GM19193 (cell line): Measurements from ENCODE around the gene OR2F1.

Source experiments
- POLR2A ChIP-seq: IDR thresholded peaks from 4 replicates; pipeline ENCODE4 v1.6.1; 2011; ENCODE audit not compliant: insufficient read depth, insufficient read length; ENCODE audit errors: extremely low read depth

OR2F1 gene, protein sequence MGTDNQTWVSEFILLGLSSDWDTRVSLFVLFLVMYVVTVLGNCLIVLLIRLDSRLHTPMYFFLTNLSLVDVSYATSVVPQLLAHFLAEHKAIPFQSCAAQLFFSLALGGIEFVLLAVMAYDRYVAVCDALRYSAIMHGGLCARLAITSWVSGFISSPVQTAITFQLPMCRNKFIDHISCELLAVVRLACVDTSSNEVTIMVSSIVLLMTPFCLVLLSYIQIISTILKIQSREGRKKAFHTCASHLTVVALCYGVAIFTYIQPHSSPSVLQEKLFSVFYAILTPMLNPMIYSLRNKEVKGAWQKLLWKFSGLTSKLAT

DNA sequence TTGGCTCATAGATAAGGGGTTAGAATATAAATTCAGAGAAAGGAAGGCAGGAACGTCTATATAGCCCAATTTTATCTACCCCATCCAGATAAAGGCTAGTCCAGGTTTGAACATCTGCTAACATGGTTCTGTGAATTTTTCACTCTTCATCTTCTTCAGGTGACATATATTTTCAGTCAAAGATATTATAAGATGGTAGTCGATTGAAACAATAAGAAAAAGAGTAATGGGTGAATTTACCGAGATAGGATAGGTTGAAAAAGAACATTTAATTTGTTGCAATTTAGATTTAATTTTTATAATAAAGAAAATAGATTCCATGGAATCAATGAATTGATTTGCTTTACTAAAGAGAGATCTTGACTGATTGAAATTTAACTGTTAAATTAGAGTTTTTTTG lies at the start of gene OR2F1:
TSS of gene OR2F1 (plus strand) at position 301 of the 400 bp plus-strand sequence. CDS start 5,127 bp downstream, outside the sequence.
- no peak for TF ChIP-seq POLR2A

DNA sequence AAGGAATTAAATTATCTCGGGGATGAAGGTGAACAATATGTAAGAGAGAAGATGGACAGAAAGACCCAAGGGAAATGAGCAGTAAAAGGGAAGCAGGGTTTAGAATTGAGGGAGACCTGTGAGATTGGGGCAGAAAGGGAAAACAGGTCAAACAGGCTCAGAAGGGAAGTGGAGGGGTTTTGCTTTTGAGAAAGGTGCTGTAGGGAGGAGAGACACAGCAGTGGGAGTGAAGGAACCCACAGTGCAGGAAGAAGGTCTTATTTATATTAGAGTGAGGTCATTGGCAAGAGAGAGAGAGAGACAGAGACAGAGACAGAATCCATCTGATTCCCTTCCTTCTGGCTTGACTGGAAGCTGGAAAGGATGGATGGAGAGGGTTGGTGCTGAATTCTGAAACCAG lies 49.1 kb upstream of the OR2F1 start:
- TF ChIP-seq POLR2A = no peak

DNA sequence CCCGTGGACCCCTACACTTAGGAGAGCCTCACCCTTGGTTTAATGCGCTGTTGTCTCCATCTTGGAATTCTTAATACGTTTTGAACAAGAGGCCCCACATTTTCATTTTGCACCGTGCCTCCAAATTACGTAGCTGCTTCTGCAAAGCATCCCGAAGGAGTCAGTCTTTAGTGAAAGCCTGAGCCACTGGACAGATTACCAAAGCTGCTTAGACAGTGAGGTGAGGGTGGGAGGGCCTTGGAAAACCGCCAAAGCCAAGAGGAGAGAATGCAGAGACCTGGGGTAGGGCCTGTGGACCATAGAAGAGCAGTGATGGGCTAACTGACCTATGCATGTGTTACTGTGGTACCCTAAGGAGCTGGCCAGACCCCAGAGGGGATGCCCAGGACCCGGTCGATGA lies 48.5 kb upstream of the OR2F1 start:
- TF ChIP-seq POLR2A = no peak

DNA sequence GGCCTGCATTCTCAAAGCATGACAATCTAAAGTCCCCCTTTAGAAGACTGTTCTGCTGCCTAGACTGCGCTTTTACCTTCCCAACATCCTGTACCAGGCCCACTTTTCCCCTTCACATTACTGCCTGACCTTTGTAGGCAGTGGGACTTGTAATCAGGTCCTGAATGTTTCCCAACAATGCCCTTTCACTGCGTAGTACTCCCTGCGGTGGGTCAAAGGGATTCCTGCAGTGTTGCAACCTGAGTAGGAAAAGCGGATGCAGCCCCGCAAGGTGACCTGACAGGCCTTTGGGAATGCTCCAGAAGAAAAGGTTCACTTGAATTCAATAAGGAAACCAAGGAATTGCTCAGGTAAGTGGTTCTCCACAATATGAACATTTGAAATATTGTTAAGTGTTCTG lies 47.7 kb upstream of the OR2F1 start:
- TF ChIP-seq POLR2A = no peak

DNA sequence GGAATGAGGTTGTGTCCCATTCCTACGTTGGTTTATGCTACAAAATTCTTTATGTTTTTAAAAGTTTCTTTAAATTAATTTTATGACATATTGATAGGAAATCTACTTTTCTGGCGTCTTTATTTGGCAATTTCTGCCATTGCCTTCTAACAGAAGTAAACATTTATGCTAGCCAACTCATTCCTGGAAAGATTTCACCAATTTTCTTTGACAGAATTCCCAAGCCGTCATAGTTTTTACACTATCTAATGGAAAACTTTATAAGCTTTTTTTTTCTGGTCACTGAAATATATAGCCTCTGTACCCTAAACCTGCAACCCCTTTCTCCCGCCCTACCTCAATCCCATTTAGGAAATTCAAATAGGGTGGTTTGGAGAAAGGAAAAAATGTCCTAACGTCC lies 46.5 kb upstream of the OR2F1 start:
- TF ChIP-seq POLR2A = no peak

DNA sequence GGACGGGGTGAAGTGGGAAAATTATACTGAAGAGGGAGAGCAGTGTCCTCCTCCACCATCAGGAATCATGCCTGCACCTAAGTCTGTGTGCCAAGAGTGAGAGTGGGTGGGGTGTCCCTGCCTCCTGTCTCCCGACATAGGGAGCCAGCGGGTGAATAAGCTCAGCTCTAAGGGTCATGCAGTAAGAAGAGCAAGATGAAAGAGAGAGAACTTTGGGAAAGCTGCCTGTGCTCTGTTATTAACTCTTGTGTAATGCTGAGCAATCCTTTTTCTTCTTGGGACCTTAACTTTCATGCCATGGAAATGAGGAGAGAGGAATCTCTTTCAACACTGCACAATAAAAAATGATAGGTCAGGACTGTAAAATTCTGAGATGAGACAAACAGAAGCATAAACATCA lies 44.8 kb upstream of the OR2F1 start:
- TF ChIP-seq POLR2A = no peak

DNA sequence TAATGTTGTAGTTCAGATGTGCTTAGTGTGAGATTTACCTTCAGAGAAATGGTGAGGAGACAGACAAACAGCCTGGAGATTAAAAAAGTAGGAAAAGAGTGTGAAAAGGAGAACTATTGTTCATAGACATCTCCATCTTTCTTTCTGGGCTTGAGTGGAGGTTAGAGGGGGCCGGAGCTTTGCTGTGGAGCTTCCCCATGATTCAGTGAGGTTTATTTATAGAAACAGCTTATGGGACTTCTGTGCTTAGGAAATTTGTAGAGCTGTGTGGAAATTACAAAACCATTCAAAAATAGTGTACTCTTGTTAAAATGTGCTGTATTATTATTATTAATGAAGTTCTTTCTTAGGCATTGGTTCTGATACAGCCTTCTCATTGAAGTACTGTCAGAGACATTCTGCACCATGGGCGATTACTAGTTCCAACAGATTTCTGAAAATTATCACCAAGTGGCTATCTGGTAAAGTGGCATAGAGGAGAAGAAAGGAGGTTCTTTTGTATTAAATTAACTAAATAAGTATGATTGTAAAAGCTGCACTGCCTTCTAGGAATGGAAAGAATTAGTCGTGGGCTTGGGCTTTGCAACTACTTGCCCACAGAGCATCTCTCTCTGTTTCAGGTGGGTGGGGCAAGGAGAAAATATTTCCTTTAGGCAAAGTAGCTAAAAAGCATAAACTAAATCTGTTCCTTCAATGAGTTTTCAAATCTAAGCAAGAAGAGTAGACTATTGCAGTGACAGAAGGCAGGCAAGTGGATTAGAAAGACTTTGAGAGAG lies 44.0 kb upstream of the OR2F1 start:
- TF ChIP-seq POLR2A = no peak

DNA sequence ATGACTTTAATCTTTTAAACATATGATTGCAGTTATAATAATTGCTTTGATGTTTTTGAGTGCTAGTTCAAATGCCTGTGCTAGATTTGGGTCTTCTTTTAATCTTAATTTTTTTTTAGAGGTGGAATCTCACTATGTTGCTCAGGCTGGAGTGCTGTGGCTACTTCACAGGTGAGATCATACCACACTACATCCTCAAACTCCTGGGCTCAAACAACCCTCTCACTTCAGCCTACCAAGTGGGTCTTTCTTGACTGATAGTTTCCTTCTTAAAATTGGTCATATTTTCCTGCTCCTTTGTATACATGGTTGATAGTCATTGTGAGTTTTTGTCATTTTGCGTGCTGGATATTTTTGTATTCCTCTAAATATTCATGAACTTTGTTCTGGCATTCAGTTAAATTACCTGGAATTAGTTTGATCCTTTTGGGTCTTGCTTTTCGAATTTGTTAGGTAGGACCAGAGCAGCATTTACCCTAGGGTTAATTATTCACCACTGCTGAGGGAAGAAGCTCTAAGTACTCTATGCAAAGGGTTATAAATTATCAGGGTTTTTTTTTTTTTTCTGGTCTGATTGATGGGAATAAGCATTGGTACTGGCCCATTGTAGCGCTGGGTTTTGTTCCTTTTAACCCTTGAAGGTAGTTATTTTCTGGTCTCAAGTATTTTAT lies 40.6 kb upstream of the OR2F1 start:
- no peak for TF ChIP-seq POLR2A

DNA sequence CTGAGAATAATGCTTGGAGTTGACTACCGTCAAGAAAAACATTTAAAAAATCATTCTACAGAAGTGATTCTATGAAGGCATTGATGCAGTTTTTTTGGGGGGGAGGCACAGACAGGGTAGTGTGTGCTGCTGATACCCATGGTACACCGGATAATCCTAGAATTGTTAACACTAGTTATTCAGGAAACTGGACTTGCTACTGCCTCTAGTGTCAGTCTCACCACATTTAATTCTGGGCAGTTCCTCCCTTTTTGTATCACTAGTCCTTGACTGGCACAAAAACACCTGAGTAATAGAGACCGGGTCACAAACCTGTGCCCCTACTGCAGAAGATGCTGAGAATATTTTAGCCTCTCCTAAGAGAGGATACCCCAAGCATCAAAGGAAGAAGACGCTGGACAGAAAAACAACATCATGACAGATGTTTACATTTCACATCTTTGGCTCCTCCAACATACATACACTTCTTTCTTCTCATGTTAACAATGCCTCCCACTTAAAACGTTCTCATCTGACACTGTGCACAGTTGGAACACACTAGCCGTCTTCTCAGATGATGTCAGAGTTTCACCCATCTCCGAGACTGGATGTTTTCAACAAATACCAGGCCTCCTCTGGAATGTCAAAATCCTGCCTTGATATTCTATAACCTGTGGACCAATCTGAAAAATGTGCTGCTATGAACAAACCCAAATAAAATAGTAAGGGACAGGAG lies 39.5 kb upstream of the OR2F1 start:
- TF ChIP-seq POLR2A = no peak

DNA sequence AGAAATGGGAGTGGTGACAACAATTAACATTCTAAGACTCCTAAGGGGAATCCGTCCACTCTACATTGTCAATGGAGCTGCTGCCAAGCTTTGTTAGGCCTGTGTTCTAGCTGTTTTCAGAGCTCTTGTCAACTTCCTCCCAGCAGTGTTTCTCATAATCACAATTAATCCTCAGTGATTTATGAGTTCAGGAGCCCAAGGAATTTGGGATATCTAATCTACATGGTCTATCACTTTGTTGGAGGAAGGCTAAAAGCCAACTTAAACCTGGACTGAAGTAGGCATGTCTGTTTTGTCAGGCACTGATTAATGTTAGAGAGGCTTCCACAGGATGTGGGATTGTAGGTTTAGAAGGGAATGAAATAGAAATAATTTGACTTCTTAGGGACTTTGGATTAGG lies 29.8 kb upstream of the OR2F1 start:
- no peak for TF ChIP-seq POLR2A

DNA sequence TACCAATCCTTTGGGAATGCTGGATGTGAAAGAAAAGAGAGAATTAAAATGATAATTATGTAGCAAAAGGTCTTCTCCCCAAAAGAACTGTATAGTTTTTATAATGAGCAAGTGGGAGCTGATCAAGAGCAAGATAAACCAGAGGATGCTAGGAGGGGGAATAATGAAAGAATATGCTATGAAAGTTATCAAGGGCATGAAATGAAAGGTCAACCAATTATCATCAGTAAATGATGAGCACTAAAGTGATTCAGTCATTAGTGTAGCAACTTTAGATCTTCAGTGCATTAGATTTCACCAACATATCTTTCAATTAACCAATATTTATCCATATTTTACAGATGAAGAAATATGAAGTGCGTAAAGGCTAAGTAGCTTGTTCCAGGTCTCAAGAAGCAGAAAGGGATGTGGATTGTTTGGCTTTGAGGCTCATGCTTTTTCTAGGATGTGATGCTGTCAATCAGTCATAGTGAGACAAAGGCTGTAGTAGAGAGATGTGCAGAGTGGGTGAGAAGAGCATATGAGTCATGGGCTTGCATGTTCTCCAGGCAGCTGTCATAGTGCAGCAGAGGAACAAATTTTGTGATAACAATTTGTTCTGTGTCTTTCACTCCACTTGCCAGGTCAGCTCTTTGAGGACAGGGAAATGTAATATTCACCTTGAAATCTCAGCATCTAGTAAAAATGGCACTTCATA lies 25.3 kb upstream of the OR2F1 start:
- no peak for TF ChIP-seq POLR2A

DNA sequence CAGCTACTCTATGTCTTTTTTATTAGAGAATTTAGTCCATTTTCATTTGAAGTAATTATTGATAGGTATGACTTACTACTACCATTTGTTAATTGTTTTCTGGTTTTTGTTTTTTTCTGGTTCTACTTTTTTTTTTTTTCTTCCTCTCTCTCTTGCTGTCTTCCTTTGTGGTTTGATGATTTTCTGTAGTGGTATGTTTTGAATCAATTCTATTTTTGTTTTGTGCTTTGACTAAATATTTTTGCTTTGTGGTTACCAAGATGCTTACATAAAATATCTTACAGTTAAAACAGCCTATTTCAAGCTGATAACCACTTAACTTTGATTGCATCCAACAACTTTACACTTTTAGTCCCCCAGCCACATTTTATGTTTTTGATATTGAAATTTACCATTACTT lies 22.9 kb upstream of the OR2F1 start:
- no peak for TF ChIP-seq POLR2A

DNA sequence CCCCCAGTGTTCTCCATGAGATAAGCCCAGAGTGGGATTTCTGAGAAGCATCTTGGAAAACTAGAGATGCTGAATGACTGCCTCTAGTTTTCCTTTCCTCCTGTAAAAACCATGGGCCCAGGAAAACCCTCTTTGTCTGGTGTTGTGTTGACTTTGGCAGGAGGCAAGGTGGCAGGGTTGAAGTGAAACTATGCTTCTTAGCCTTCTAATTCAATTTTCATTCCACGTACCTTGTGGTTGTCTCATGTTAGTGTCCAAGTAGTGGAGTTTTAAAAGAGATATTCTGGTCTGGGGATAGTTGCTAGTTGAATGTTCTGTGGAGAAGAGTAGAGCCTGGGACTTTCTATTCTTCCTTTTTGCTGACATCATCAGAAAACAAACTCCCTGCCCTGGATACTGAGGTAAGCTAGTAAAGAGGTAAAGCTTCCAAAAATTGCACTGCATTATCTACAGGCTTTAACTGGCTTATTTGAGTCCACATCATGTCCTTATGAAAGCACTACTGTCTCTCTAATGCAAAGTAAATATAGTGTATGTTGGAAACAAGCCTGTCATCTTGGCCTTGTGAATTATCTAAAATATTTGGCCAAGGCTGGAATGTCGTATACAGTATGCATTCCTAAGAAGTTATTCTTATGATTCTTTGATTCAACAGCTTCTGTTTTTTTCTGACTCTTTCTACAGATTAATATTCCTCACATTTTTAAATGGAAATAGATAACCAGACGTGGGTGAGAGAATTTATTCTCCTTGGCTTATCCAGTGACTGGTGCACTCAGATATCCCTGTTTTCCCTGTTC lies 19.9 kb upstream of the OR2F1 start, which contains the start of gene OR2F2:
TSS of gene OR2F2 (plus strand) at position 708 of the 800 bp plus-strand sequence. CDS start at position 708, 0 bp downstream.
- no peak for TF ChIP-seq POLR2A
